ENCODE data around the gene XRCC5.
A peak's percentile ranks its signal among the peaks of the same experiment; 100 is the strongest.

The XRCC5 gene

GRCh38 chr2:216163518-216163917 lies 54.4 kb downstream of the XRCC5 start:
- H3K4me3 Mint-ChIP-seq, result no peak overlapping the region

DNA sequence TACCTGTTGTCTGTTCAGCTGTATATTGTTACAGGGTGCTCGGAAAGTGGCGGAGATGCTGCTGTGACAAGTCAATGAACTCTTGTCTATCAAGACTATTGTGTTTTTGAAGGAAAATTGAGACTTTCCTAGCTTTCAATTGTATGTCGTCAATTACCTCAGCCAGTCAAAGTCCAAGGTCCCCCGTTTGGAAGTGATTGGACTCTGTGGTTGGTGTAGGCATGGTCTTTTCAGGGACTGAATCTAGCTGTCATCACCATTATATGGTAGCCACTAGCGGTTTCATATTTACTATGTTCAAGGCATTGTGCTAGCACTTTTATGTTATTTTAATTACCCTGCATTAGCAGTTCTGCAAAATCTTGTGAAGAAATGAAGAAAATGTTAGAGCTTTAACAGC lies 54.9 kb downstream of the XRCC5 start:
- no peak overlapping the region for H3K4me3 Mint-ChIP-seq
- peaks cover 5% of the 10 kb centered on the region for H3K4me1 Mint-ChIP-seq
- CTCF ChIA-PET, result interaction anchor here (0.6 to 1.5 kb wide), 2 partner anchors 10 to 276 kb away, joined by 3 to 5 read pairs; no protein-coding TSS in a partner anchor
- H3K36me3 Mint-ChIP-seq, result peaks cover 80% of the 10 kb centered on the region
- H3K27me3 Mint-ChIP-seq, result no peaks in the 10 kb centered on the region
- peak overlapping the region; percentile 29 for H3K27ac Mint-ChIP-seq
- H3K9me3 Mint-ChIP-seq, result no peaks in the 10 kb centered on the region
- no peak for DNase-seq

More at GRCh38 chr2:216163518-216163917, 54.4 kb downstream of the XRCC5 start:
- Mint-ChIP-seq H3K27me3 (no peaks in the 10 kb centered on the region), H3K9me3 (no peaks in the 10 kb centered on the region), H3K4me1 (peaks cover 6% of the 10 kb centered on the region), H3K36me3 (peaks cover 77% of the 10 kb centered on the region), H3K27ac (peak overlapping the region; percentile 31)
- CTCF ChIA-PET, result interaction anchor here (1.5 kb wide), 1 partner anchor 10 kb away, joined by 5 read pairs; no protein-coding TSS in a partner anchor
- no peak for DNase-seq

DNA sequence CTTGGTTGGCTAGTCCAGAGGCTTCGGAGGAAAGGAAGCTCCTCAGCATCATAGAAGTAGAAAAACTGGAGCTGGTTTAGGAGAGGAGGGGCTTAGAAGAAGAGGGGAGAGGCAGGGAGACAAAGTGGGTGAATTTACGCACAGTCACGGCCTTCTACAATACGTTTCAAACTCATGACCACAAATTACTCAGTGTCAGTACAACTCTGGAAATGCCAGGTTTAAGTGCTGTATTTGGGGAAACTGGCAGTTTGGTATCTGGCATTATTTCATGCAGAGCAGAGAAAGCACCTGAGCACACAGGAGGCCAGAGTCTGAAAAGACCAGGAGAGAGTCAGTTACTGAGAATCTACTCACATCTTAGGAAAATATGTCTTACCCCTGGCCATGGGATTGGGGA lies 55.4 kb downstream of the XRCC5 start:
- Mint-ChIP-seq H3K27ac (peak overlapping the region; percentile 29), H3K36me3 (peaks cover 80% of the 10 kb centered on the region), H3K4me3 (no peak overlapping the region), H3K9me3 (no peaks in the 10 kb centered on the region), H3K4me1 (peaks cover 3% of the 10 kb centered on the region), H3K27me3 (no peaks in the 10 kb centered on the region)
- DNase-seq, result no peak
- CTCF ChIA-PET, result interaction anchor here (0.6 to 1.5 kb wide), 2 partner anchors 11 to 275 kb away, joined by 3 to 5 read pairs; no protein-coding TSS in a partner anchor

- peaks cover 76% of the 10 kb centered on the region for H3K36me3 Mint-ChIP-seq
- no peak overlapping the region for H3K27ac Mint-ChIP-seq
- H3K4me3 Mint-ChIP-seq, result no peak overlapping the region
- no peak for DNase-seq
- H3K4me1 Mint-ChIP-seq, result peaks cover 3% of the 10 kb centered on the region
- no peaks in the 10 kb centered on the region for H3K9me3 Mint-ChIP-seq
- H3K27me3 Mint-ChIP-seq, result no peaks in the 10 kb centered on the region
- CTCF ChIA-PET, result interaction anchor here (0.6 kb wide), 1 partner anchor 47 kb away, joined by 3 read pairs; no protein-coding TSS in a partner anchor
Measured at GRCh38 chr2:216165711-216166110, 56.6 kb downstream of the XRCC5 start.

GRCh38 chr2:216169087-216169486 lies 59.9 kb downstream of the XRCC5 start:
- Mint-ChIP-seq H3K27me3 (no peaks in the 10 kb centered on the region), H3K4me3 (no peak overlapping the region), H3K9me3 (no peaks in the 10 kb centered on the region), H3K27ac (no peak overlapping the region), H3K4me1 (no peaks in the 10 kb centered on the region), H3K36me3 (peaks cover 68% of the 10 kb centered on the region)
- CTCF ChIA-PET, result no interaction called here
- DNase-seq, result no peak

GRCh38 chr2:216170076-216170763 lies 61.1 kb downstream of the XRCC5 start:
- Mint-ChIP-seq H3K27ac (no peak overlapping the region), H3K4me1 (peaks cover 6% of the 10 kb centered on the region), H3K27me3 (no peaks in the 10 kb centered on the region), H3K36me3 (peaks cover 67% of the 10 kb centered on the region), H3K4me3 (no peak overlapping the region), H3K9me3 (no peaks in the 10 kb centered on the region)
- CTCF ChIA-PET, result no interaction called here
- DNase-seq, result no peak

DNA sequence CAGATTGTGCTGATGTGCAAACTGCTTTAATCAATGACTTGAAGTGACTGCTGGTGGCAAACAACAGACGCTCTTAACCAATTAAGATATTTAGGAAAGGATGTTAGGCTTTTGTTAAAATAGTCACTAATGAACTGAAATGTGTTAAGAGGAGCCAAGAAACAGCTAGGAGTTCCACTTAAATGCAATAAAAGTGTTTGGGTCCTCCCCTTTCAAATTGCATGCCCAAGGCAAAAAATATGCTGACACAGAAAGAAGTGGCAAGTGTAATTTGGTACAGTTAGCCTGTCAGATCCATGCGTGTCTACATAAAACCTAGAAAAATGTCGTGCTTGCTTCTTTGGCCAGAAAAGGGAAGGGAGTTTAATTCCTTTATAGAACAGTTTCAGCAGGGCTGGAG lies 61.9 kb downstream of the XRCC5 start:
- CTCF ChIA-PET, result no interaction called here

DNA sequence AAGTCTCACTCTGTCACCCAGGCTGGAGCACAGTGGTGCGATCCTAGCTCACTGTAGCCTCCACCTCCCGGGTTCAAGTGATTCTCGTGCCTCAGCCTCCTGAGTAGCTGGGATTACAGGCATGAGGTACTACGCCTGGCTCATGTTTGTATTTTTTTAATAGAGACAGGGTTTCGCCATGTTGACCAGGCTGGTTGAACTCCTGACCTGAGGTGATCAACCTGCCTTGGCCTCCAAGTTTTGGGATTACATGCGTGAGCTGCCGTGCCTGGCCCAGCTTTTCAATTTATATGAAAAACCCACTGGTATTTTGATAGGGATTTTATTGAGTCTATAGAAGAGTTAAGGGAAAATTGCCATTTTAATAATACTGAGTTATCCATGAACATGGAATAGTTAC lies 63.3 kb downstream of the XRCC5 start:
- Mint-ChIP-seq H3K4me3 (no peak overlapping the region), H3K4me1 (peaks cover 7% of the 10 kb centered on the region), H3K36me3 (peaks cover 65% of the 10 kb centered on the region), H3K9me3 (no peaks in the 10 kb centered on the region), H3K27ac (no peak overlapping the region), H3K27me3 (no peaks in the 10 kb centered on the region)
- DNase-seq, result no peak
- CTCF ChIA-PET, result interaction anchor here (1.7 kb wide), 1 partner anchor 10 kb away, joined by 4 read pairs; no protein-coding TSS in a partner anchor

More for the DNA sequence above, 61.9 kb downstream of the XRCC5 start:
- Mint-ChIP-seq H3K27ac (no peak overlapping the region), H3K36me3 (peaks cover 67% of the 10 kb centered on the region), H3K9me3 (no peaks in the 10 kb centered on the region), H3K4me3 (no peak overlapping the region), H3K27me3 (no peaks in the 10 kb centered on the region), H3K4me1 (peaks cover 7% of the 10 kb centered on the region)
- no peak for DNase-seq

DNA sequence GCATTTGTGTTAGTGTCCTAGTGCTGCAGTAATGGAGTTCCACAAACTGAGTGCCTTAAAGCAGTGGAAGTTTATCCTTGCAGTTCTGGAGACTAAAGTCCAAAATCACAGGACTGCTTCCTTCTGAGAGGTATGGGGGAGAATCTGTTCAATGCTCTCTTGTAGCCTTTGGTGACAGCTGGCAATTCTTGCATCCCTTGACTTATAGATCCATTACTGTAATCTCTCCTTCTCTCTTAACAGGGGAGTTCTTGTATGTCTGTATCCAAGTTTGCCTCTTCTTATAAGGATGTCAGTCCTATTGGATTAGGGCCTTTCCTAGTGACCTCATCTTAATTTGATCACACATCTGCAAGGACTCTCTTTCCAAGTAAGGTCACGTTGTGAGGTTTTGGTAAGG lies 69.9 kb downstream of the XRCC5 start:
- H3K27ac Mint-ChIP-seq, result no peak overlapping the region
- no peak overlapping the region for H3K4me3 Mint-ChIP-seq
- H3K9me3 Mint-ChIP-seq, result no peaks in the 10 kb centered on the region
- H3K27me3 Mint-ChIP-seq, result no peaks in the 10 kb centered on the region
- CTCF ChIA-PET, result interaction anchor here (0.9 kb wide), 1 partner anchor 105 kb away, joined by 3 read pairs; no protein-coding TSS in a partner anchor
- no peak for DNase-seq
- peaks cover 64% of the 10 kb centered on the region for H3K36me3 Mint-ChIP-seq
- peaks cover 8% of the 10 kb centered on the region for H3K4me1 Mint-ChIP-seq

DNA sequence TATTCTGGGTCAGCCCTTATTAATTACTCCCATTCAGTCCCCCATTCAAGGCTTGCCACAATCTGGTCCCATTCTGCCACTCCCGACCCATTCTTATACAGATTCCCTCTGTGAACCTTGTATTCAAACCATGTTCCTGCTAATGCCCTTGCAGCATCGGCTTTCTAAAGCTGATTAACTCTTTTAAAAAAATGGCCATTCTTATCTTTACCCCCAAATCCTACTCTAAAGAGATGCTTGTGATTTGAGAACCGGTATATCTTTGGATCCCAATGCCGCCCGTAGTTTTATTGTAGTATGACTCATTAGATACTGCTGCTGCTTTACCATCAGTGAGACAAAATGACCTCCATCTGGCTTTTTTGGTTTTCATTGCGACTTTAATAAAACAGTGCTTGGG lies 72.2 kb downstream of the XRCC5 start:
- peaks cover 57% of the 10 kb centered on the region for H3K36me3 Mint-ChIP-seq
- H3K4me1 Mint-ChIP-seq, result peaks cover 13% of the 10 kb centered on the region
- DNase-seq, result no peak

DNA sequence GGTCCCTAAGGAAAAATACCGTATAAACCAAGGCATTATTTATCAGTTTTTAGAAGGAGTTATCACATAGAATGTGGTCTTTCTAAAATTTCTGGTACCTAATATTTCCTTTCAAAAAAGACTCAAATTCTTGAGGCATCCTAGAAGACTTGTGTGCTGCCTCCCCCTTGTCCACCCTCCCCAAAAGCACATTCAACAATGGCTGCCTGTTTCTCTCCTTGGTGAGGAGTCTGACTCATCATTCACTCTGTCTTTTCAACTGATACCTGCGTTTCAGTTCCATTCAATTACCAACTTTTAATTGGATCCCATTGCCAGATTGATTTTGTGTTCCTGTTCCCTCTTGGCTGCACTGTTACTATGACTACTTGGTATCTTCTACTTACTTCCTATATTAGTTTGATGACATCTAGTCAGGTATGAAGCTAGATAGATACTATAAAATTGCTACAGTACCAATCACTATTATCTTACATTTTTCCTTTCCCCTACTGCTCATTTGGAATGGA lies 72.9 kb downstream of the XRCC5 start:
- no peaks in the 10 kb centered on the region for H3K27me3 Mint-ChIP-seq

More for the DNA sequence above, 72.2 kb downstream of the XRCC5 start:
- H3K27ac Mint-ChIP-seq, result no peak overlapping the region
- H3K27me3 Mint-ChIP-seq, result no peaks in the 10 kb centered on the region
- CTCF ChIA-PET, result no interaction called here
- H3K9me3 Mint-ChIP-seq, result no peaks in the 10 kb centered on the region
- H3K4me3 Mint-ChIP-seq, result no peak overlapping the region

DNA sequence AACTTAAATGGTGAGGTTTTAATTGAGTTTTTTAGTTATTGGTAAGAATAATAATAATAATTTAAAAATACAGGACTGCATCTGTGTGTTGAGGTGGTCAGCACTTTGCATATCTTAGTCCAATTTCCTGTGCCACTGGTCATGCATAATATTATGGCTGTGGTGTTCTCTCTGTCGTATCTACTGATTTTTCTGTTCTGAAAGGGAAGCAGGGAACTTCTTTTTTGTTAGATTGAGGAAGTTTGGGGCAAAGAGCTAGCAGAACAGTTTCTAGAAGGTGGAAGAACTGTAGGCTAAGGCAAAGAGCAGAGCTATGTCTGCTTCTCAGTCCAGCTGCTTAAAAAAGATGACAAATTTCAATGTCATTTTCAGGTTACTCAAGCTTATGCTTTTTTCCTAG lies 74.3 kb downstream of the XRCC5 start:
- CTCF ChIA-PET, result interaction anchor here (1.0 kb wide), 1 partner anchor 27 kb away, joined by 3 read pairs; no protein-coding TSS in a partner anchor
- no peak for DNase-seq
- H3K36me3 Mint-ChIP-seq, result peaks cover 54% of the 10 kb centered on the region
- H3K4me3 Mint-ChIP-seq, result no peak overlapping the region
- H3K27me3 Mint-ChIP-seq, result no peaks in the 10 kb centered on the region
- no peaks in the 10 kb centered on the region for H3K9me3 Mint-ChIP-seq
- no peak overlapping the region for H3K27ac Mint-ChIP-seq
- H3K4me1 Mint-ChIP-seq, result peaks cover 27% of the 10 kb centered on the region

More for the DNA sequence above, 72.9 kb downstream of the XRCC5 start:
- no peak overlapping the region for H3K27ac Mint-ChIP-seq
- H3K4me1 Mint-ChIP-seq, result peaks cover 18% of the 10 kb centered on the region
- no peak for DNase-seq
- CTCF ChIA-PET, result interaction anchor here (1.0 kb wide), 1 partner anchor 9 kb away, joined by 4 read pairs; no protein-coding TSS in a partner anchor
- H3K4me3 Mint-ChIP-seq, result no peak overlapping the region
- peaks cover 54% of the 10 kb centered on the region for H3K36me3 Mint-ChIP-seq
- H3K9me3 Mint-ChIP-seq, result no peaks in the 10 kb centered on the region

GRCh38 chr2:216188559-216188850 lies 79.4 kb downstream of the XRCC5 start:
- H3K4me3 Mint-ChIP-seq, result no peak overlapping the region

DNA sequence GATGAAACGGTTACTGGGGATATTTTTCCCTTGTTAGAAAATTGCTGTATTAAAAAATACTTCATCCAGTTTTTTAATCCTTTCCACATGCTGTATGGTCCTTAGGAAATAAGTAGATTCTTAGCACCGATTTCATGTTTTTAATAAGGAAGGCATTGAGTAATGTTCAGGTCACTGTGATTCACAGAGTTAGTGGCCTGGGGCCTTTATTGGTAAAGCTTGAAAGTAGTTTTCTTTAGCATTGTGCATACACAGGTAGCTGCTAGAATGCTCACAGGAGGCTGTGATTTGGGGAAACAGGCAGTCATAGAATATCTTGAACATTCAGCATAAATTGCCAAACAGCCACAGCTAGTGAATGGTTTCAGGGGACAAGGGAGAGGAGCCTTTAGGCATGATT lies 79.8 kb downstream of the XRCC5 start:
- H3K27ac Mint-ChIP-seq, result no peak overlapping the region

More at GRCh38 chr2:216188559-216188850, 79.4 kb downstream of the XRCC5 start:
- Mint-ChIP-seq H3K9me3 (no peaks in the 10 kb centered on the region), H3K36me3 (peaks cover 48% of the 10 kb centered on the region), H3K4me1 (peaks cover 33% of the 10 kb centered on the region), H3K27ac (peak overlapping the region; percentile 16), H3K27me3 (no peaks in the 10 kb centered on the region)
- DNase-seq, result no peak
- CTCF ChIA-PET, result interaction anchor here (0.5 to 1.2 kb wide), 2 partner anchors 11 to 27 kb away, joined by 3 to 4 read pairs; no protein-coding TSS in a partner anchor

DNA sequence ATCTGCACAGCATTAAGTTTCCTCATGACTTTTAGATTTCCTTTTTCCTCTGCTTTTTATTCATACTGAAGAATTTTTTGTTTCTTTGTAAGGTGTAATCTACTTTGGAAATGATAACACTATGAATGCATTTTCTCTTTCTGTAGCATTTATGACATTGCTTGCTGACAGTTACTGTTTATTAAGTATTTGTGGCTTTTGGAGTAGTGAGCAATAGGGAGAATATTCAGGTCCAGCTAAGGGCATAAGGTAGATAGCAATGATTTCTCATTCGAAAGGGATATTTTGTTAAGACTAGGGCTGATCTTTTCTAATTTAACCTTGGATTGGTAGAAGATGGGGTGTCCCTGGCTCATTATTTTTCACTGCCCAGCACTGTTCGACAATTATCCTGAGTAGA lies 80.3 kb downstream of the XRCC5 start:
- CTCF ChIA-PET, result no interaction called here
- no peak for DNase-seq
- peaks cover 53% of the 10 kb centered on the region for H3K36me3 Mint-ChIP-seq
- no peaks in the 10 kb centered on the region for H3K27me3 Mint-ChIP-seq
- no peak overlapping the region for H3K4me3 Mint-ChIP-seq
- no peak overlapping the region for H3K27ac Mint-ChIP-seq
- no peaks in the 10 kb centered on the region for H3K9me3 Mint-ChIP-seq
- peaks cover 39% of the 10 kb centered on the region for H3K4me1 Mint-ChIP-seq

More for the DNA sequence above, 79.8 kb downstream of the XRCC5 start:
- Mint-ChIP-seq H3K4me3 (no peak overlapping the region), H3K27me3 (no peaks in the 10 kb centered on the region), H3K4me1 (peaks cover 36% of the 10 kb centered on the region), H3K9me3 (no peaks in the 10 kb centered on the region), H3K36me3 (peaks cover 49% of the 10 kb centered on the region)
- no peak for DNase-seq
- CTCF ChIA-PET, result interaction anchor here (1.2 kb wide), 1 partner anchor 11 kb away, joined by 4 read pairs; no protein-coding TSS in a partner anchor

All from activated naive CD4-positive, alpha-beta T cell treated with anti-CD3 and anti-CD28 coated beads, Interleukin-2, amount 10 ng/mL, durations not matched to agents 7 days and 5 days (primary cell).